AG09319 (cell line): ENCODE measurements around the gene PLCH2.

ENCODE experiments used
- DNase-seq: peaks from one replicate; pipeline ENCODE4 v3.0.0-alpha.2; 2010; ENCODE audit warnings: low read depth; ENCODE audit errors: extremely low read depth
- TF ChIP-seq, protein P1 (sequence below): IDR thresholded peaks from 2 replicates; pipeline ENCODE4 v1.5.1; 2011; ENCODE audit warnings: low read depth, mild to moderate bottlenecking, inconsistent platforms, low read length, moderate library complexity

The PLCH2 gene

DNA sequence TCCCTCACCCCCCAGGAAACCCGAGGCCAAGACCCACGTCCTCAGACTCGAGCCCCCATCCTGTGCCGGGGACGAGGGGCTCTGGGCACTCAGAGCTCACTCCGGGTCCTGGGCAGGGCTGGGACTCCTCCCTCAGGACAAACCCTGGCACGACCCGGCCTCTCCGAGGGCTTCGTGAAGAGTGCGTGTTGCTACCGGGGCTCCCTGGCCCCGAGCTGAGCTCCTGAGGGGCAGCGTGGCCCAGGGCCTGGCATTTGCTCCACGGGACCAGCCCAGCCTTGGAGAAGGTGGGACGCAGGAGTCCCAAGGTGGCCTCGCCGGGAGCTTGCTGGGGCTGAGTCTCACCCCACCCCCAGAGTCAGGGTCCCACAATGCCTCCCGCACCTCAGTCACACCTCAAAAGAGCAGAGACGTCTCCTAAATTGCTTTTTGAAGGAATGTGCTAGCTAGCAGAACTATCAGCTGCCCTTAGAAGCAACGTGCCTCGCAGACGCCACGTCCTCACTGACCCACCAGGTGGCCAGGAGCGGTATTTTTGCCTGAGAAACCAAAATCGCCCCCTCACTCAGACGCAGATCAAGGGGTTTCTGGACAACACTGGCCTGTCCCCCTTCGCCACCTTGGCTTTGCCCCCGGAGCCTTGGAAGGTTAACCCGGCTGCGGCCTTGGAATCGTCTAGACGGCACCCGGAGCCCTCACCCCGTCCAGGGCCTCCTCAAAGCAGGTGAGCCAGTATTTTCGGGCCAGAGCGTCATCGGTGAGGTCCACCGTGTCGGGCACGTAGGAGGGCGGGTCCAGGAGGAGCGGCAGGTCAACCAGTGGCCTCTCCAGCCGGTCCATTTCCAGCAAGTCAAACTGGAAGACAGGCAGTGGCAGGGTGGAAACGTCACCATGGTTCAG lies 39.0 kb downstream of the PLCH2 start:
- TF ChIP-seq, protein P1, sequence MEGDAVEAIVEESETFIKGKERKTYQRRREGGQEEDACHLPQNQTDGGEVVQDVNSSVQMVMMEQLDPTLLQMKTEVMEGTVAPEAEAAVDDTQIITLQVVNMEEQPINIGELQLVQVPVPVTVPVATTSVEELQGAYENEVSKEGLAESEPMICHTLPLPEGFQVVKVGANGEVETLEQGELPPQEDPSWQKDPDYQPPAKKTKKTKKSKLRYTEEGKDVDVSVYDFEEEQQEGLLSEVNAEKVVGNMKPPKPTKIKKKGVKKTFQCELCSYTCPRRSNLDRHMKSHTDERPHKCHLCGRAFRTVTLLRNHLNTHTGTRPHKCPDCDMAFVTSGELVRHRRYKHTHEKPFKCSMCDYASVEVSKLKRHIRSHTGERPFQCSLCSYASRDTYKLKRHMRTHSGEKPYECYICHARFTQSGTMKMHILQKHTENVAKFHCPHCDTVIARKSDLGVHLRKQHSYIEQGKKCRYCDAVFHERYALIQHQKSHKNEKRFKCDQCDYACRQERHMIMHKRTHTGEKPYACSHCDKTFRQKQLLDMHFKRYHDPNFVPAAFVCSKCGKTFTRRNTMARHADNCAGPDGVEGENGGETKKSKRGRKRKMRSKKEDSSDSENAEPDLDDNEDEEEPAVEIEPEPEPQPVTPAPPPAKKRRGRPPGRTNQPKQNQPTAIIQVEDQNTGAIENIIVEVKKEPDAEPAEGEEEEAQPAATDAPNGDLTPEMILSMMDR = no peak
- no peak for DNase-seq

DNA sequence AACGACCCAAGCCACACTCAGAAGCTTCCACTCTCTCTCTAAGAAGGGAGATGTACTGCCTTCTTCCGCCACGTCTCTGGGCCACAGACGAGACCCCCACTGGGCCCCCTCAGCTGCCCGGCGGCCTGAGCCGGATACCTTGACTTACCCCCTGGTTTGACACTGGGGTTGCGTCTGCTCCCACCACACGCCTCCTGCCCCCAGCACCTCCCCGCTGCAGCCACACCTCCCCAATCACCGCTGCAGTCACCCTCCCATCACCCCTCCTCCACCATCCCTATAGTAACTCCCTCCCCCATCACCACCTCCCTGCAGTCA lies 39.6 kb downstream of the PLCH2 start:
- no peak for DNase-seq
- TF ChIP-seq, protein P1 = no peak

DNA sequence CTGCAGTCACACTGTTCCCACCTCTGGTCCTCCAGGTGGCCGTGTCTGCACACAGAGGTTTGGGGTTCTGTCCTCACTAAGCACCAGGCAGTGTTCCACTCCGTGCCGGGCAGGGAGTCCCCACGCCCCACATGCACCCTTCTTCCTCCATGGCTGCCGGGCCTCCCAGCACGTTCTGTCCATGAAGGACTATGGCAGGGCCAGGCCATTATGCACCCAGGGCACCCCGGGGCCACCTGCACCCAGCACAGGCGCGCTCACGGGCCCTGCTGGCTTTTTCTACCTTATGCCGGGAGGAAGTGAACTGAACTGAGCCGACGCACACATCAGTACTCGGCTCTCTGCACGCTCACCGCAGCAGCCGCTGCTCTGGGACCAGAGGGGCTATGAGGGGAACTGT lies 40.0 kb downstream of the PLCH2 start:
- no peak for DNase-seq
- TF ChIP-seq, protein P1 = no peak

DNA sequence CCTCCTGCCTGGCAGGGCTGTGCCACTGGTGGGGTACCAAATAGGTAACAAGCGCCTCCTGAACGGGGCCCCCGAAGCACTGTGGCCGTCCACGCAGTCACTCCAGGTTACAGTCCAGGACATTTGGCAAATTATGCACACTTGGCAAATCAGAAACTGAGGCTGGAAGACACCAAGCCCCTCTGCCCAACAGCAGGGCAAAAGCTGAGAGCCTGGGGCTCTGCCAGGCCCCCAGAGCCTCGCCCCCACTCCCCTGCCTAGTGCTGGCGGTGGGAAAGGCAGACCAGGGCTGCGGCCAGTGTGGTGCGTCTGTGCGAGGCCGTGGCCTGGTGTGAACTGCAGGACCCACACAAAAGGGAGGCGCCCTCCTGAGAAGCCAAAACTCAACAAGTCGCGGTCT lies 40.9 kb downstream of the PLCH2 start:
- TF ChIP-seq, protein P1 = no peak
- DNase-seq = no peak

DNA sequence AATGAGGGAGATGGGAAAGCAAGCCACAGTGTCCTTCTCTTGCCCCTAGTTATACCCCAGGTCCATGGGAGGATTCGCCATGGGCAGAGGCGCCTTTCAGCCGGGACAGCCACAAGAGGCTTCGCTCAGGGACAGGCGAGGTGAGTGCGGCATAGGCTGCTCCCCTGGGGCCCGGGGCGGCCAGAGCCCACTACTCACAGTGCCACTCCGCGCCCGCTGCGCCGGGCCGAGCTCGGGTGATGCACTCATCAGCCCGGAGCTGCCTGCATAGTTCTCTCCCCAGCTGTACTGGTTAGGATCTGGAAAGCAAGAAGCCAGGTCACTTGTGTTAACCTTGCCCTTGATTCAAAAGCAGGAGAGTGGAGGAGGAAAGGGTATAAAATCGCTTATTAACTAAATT lies 41.9 kb downstream of the PLCH2 start:
- TF ChIP-seq, protein P1 = no peak
- no peak for DNase-seq

DNA sequence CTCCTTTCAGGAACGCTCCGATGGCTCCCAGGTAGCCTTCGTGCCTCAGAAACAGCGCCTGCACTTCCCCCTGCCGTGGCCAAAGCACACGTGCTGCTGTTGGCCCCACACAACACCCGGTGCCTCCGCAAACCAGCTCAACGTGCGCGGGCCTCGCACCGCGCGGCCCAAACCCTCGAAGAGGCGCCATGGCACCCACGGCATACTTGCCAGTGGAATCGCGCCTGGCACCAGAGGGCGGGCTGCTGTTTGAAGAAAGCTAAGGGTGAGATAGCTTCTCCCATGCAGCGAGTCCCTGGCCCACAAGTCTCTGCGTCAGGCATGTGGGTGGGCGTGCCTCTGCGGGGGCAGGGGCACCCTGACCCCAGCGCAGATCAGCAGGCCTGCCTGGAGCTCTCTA lies 42.4 kb downstream of the PLCH2 start:
- TF ChIP-seq, protein P1 = no peak

DNA sequence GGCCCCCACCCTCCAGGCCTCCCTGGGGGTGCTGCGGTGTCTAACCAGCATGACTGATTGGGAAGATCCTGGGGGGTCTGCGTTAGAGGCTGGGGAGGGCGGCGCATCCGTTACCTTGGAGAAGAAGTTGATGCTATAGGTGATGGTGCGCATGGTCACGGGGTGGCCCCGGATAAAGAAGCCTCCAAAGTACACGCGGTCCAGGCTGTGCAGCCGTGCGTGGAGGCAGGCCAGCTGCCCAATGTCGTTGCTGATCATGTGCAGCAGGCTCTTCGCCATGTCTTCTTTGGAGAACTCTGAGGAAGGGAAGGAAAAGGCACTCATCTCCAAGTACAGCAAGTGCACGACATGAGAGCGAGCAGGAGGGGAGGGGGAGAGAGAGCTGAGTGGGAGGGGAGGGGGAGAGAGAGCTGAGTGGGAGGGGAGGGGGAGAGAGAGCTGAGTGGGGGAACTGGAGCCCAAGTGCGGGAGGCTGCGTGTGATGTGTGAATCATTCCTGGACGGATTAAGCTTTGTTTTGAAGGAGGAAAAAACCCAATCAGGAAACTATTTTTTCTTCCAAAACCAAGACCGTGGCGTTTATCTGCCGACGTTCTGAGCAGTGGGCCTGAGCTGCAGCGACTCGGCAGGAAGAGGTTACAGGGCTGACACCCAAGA lies 43.1 kb downstream of the PLCH2 start:
- TF ChIP-seq, protein P1 = no peak
- DNase-seq = no peak

More for the DNA sequence above, 42.4 kb downstream of the PLCH2 start:
- DNase-seq = no peak
